Suprapubic skin (tissue), 4 donors: Measurements from ENCODE around the gene JDP2.

Experiments
- POLR2A ChIP-seq, 2 donors: fragments of 450-650 bp; IDR thresholded peaks; one replicate each; pipeline ENCODE4 v1.6.1; 2017; ENCODE audit warnings: antibody characterized with exemption in 2 of 2, mild to moderate bottlenecking in 2 of 2, moderate library complexity in 2 of 2
- POLR2AphosphoS5 ChIP-seq, 3 donors: sonication (generic); formaldehyde crosslinking; IDR thresholded peaks; one replicate each; pipeline ENCODE4 v1.6.1; 2017; ENCODE audit warnings: antibody characterized with exemption in 3 of 3
- TF ChIP-seq, protein P1 (sequence below), 2 donors: fragments of 200-600 bp in 1 of 2; fragments of 450-650 bp in 1 of 2; sonication (generic) in 1 of 2; IDR thresholded peaks; one replicate each; pipeline ENCODE4 v1.5.1; 2016 to 2019; ENCODE audit warnings: antibody characterized with exemption in 2 of 2, mild to moderate bottlenecking in 1 of 2, moderate library complexity in 1 of 2

DNA sequence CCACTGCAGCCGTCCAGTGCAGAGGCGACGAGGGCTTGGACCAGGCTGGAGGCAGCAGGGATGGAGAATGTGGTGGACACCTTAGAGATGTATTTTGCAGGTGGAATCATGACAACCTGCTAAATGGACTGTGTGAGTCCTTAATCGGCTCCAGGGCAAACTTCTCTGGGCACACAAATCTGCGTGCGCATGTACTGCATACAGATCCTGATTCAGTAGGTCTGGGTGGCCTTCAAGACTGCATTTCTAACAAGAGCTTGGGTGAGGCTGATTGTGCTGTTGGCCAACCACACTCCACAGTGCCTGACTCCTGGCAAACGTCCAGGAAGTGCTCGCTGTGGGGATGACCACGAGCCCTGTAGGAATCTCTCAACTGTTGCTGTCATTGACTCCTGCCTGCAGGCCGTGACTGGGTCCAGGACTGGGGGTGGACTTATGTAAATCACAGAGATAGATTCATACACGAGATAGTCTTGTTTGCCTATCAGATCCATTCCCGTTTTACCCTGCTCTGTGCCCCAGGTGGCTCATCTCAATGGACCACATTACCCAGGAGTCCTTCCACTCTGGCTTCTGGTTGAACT lies 27.2 kb downstream of the JDP2 start:
- TF ChIP-seq, protein P1, sequence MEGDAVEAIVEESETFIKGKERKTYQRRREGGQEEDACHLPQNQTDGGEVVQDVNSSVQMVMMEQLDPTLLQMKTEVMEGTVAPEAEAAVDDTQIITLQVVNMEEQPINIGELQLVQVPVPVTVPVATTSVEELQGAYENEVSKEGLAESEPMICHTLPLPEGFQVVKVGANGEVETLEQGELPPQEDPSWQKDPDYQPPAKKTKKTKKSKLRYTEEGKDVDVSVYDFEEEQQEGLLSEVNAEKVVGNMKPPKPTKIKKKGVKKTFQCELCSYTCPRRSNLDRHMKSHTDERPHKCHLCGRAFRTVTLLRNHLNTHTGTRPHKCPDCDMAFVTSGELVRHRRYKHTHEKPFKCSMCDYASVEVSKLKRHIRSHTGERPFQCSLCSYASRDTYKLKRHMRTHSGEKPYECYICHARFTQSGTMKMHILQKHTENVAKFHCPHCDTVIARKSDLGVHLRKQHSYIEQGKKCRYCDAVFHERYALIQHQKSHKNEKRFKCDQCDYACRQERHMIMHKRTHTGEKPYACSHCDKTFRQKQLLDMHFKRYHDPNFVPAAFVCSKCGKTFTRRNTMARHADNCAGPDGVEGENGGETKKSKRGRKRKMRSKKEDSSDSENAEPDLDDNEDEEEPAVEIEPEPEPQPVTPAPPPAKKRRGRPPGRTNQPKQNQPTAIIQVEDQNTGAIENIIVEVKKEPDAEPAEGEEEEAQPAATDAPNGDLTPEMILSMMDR (IDR thresholded peaks at IDR 0.05) = no peak
- TF ChIP-seq POLR2AphosphoS5 (IDR thresholded peaks at IDR 0.05) (no peak), POLR2A (IDR thresholded peaks at IDR 0.05) (no peak)
